Parathyroid adenoma (tissue), 2 donors: ENCODE results near the gene RSPRY1.
"Not testable (repeated sequence)": the region's sequence is repeated elsewhere in the genome, so short reads cannot be mapped to it uniquely, and the experiment has no call there.

Experiments
- H2AFZ ChIP-seq: fragments of 300-600 bp; sonication (generic); one replicate; pipeline ENCODE4 v1.7.0; 2017; ENCODE audit warnings: antibody characterized with exemption, mild to moderate bottlenecking
- H3K27ac ChIP-seq: fragments of 300-600 bp; sonication (generic); one replicate; pipeline ENCODE4 v1.7.0; 2017
- H3K27me3 ChIP-seq: fragments of 300-600 bp; sonication (generic); one replicate; pipeline ENCODE4 v1.7.0; 2017; ENCODE audit warnings: low read length; ENCODE audit not compliant: control insufficient read depth, insufficient read depth
- H3K36me3 ChIP-seq: fragments of 300-600 bp; sonication (generic); one replicate; pipeline ENCODE4 v1.7.0; 2017; ENCODE audit warnings: low read length; ENCODE audit not compliant: control insufficient read depth, insufficient read depth
- H3K4me1 ChIP-seq: fragments of 300-600 bp; sonication (generic); one replicate; pipeline ENCODE4 v1.7.0; 2017; ENCODE audit warnings: control low read depth
- H3K4me2 ChIP-seq: fragments of 300-600 bp; sonication (generic); one replicate; pipeline ENCODE4 v1.7.0; 2017; ENCODE audit warnings: low read length
- H3K4me3 ChIP-seq: fragments of 300-600 bp; sonication (generic); one replicate; pipeline ENCODE4 v1.7.0; 2017; ENCODE audit warnings: low read depth, low read length
- H3K79me2 ChIP-seq: fragments of 300-600 bp; sonication (generic); one replicate; pipeline ENCODE4 v1.7.0; 2017; ENCODE audit warnings: control low read depth
- H3K9ac ChIP-seq: fragments of 300-600 bp; sonication (generic); one replicate; pipeline ENCODE4 v1.7.0; 2017; ENCODE audit warnings: mild to moderate bottlenecking
- H3K9me3 ChIP-seq: fragments of 300-600 bp; sonication (generic); one replicate; pipeline ENCODE4 v1.7.0; 2017; ENCODE audit warnings: low read length; ENCODE audit not compliant: control insufficient read depth
- TF ChIP-seq, protein P1 (sequence below): fragments of 300-600 bp; sonication (generic); IDR thresholded peaks from one replicate; pipeline ENCODE4 v1.7.0; 2017; ENCODE audit warnings: antibody characterized with exemption, mild to moderate bottlenecking
- donor health status: primary hyperparathyroidism.

RSPRY1 gene

DNA sequence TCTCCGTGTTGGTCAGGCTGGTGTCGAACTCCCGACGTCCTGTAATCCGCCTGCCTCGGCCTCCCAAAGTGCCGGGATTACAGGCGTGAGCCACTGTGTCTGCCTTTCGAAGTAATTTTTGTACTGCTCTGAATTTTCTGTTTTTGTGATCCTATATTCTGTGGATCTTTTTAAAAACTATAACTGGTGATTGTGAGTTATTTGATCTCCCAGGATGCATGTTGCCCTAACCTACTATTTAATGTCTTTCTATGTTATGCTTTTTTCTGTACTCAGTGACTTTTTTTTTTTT lies 2.5 kb downstream of the RSPRY1 start:
- Histone ChIP-seq H3K9ac (no peak overlapping the region), H3K4me1 (peaks cover 10% of the 10 kb centered on the region), H3K27ac (no peak overlapping the region), H3K36me3 (no peaks in the 10 kb centered on the region), H2AFZ (no peak overlapping the region), H3K4me3 (no peak overlapping the region), H3K79me2 (peaks cover 66% of the 10 kb centered on the region), H3K9me3 (no peaks in the 10 kb centered on the region), H3K27me3 (no peaks in the 10 kb centered on the region), H3K4me2 (no peak overlapping the region)
- TF ChIP-seq, protein P1, sequence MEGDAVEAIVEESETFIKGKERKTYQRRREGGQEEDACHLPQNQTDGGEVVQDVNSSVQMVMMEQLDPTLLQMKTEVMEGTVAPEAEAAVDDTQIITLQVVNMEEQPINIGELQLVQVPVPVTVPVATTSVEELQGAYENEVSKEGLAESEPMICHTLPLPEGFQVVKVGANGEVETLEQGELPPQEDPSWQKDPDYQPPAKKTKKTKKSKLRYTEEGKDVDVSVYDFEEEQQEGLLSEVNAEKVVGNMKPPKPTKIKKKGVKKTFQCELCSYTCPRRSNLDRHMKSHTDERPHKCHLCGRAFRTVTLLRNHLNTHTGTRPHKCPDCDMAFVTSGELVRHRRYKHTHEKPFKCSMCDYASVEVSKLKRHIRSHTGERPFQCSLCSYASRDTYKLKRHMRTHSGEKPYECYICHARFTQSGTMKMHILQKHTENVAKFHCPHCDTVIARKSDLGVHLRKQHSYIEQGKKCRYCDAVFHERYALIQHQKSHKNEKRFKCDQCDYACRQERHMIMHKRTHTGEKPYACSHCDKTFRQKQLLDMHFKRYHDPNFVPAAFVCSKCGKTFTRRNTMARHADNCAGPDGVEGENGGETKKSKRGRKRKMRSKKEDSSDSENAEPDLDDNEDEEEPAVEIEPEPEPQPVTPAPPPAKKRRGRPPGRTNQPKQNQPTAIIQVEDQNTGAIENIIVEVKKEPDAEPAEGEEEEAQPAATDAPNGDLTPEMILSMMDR, result no peak

DNA sequence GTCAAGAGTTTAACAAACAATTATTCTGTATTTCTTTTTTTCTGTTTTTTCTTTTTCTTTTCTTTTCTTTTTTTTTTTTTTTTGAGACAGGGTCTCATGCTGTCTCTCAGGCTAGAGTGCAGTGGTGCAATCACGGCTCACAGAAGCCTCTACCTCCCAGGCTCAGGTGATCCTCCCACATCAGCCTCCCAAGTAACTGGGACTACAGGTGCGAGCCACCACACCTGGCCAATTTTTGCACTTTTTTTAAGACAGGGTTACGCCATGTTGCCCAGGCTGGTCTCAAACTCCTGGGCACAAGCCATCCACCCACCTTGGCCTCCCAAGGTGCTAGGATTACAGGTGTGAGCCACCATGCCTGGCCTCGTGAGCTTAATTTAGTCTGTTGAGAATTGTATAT lies 3.4 kb downstream of the RSPRY1 start:
- H3K9me3 ChIP-seq, H3K27ac ChIP-seq, H3K4me2 ChIP-seq, H3K9ac ChIP-seq, H3K36me3 ChIP-seq, H3K4me3 ChIP-seq, H2AFZ ChIP-seq, H3K27me3 ChIP-seq: not testable (repeated sequence)
- Histone ChIP-seq H3K79me2 (peaks cover 61% of the 10 kb centered on the region), H3K4me1 (peaks cover 10% of the 10 kb centered on the region)

DNA sequence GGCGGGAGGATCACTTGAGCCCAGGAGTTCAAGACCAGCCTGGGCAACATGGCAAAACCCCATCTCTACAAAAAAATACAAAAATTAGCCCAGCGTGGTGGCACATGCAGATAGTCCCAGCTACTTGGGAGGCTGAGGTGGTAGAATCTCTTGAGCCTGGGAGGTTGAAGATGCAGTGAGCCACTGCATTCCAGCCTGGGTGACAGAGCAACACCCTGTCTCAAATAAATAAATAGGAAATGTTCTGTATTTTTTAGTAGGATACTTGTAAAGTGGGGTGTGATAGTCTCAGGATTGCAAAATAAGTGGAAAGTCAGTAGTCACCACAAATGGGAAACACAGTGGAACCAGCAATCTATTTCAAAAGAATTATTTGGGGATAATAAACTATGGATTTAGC lies 4.0 kb downstream of the RSPRY1 start:
- Histone ChIP-seq H3K4me2 (no peak overlapping the region), H3K27me3 (no peaks in the 10 kb centered on the region), H3K79me2 (peaks cover 55% of the 10 kb centered on the region), H3K27ac (no peak overlapping the region), H3K4me3 (no peak overlapping the region), H3K36me3 (no peaks in the 10 kb centered on the region), H3K9me3 (no peaks in the 10 kb centered on the region), H3K9ac (no peak overlapping the region), H3K4me1 (peaks cover 8% of the 10 kb centered on the region), H2AFZ (no peak overlapping the region)
- TF ChIP-seq, protein P1, result no peak

DNA sequence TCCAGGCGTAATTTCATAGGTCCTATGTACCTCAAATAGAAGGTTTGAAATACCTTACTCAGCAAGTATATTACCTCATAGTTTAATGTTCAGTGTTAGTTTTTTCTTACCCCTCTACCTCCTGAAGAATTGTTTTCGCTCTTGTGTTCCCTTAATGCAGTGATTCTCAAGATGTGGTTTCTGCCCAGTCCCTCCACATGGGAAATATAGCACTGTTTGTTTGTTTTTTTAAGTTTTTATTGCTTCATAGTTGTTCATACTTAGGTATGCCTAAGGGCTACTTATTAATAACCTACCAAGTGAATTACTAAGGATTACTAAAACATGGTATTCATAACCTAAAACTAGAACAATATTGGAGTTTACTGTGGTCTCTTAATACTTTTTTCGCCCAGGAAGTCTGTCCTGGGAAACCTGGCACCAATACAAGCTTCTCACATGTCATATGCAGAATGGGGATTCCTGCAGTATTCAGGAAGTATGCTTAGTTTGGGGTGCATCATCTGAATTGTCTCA lies 5.0 kb downstream of the RSPRY1 start:
- H3K9ac ChIP-seq, result no peak overlapping the region
- no peaks in the 10 kb centered on the region for H3K36me3 ChIP-seq
- H3K27ac ChIP-seq, result no peak overlapping the region
- H2AFZ ChIP-seq, result no peak overlapping the region
- no peaks in the 10 kb centered on the region for H3K9me3 ChIP-seq
- H3K4me3 ChIP-seq, result no peak overlapping the region
- H3K4me2 ChIP-seq, result no peak overlapping the region
- peaks cover 8% of the 10 kb centered on the region for H3K4me1 ChIP-seq
- peaks cover 53% of the 10 kb centered on the region for H3K79me2 ChIP-seq
- H3K27me3 ChIP-seq, result no peaks in the 10 kb centered on the region
- TF ChIP-seq, protein P1, result no peak

DNA sequence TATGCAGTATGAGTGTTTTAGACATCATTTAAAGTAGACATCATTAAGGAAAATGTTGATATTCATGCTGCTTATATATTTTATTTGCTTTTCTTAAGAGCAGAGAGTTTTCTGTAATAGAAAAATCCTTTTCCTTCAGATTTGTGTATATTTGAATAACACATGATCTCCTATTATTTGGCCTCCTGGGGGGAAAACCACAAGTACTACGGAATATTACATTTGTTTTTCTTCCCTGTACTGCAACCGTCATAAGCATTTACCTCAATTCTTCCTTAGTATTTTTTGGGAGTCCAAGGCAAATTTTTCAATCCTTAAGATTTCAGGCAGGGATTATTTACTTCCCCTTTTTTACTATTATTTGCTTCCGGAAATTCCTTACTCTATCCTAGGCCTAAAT lies 6.0 kb downstream of the RSPRY1 start:
- H3K9ac ChIP-seq, result no peak overlapping the region
- H3K4me2 ChIP-seq, result no peak overlapping the region
- H3K36me3 ChIP-seq, result no peaks in the 10 kb centered on the region
- no peak overlapping the region for H3K27ac ChIP-seq
- no peak overlapping the region for H2AFZ ChIP-seq
- no peak overlapping the region for H3K4me3 ChIP-seq
- peaks cover 53% of the 10 kb centered on the region for H3K79me2 ChIP-seq
- H3K4me1 ChIP-seq, result peaks cover 8% of the 10 kb centered on the region
- TF ChIP-seq, protein P1, result no peak
- H3K9me3 ChIP-seq, result no peaks in the 10 kb centered on the region
- H3K27me3 ChIP-seq, result no peaks in the 10 kb centered on the region
